HL-60 (cell line): Measurements from ENCODE around the gene CKAP2L.

Source experiments
- DNase-seq, 2 experiments: peaks; one replicate each; pipeline ENCODE4 v3.0.0-alpha.2; 2010 to 2020; ENCODE audit warnings: low read depth in 1 of 2, low spot score in 1 of 2
- H3K27ac ChIP-seq: fragments of 250-450 bp; sonication (Bioruptor Pico); replicated peaks from 2 replicates; pipeline ENCODE4 v1.5.1; 2020; ENCODE audit warnings: mild to moderate bottlenecking, moderate library complexity
- H3K27me3 ChIP-seq: fragments of 250-450 bp; sonication (Bioruptor Pico); 2 replicates; pipeline ENCODE4 v1.5.1; 2021; ENCODE audit warnings: mild to moderate bottlenecking, moderate library complexity; ENCODE audit not compliant: insufficient read depth, poor library complexity, severe bottlenecking
- H3K4me3 ChIP-seq: replicated peaks from 2 replicates; pipeline ENCODE4 v1.5.1; 2011; ENCODE audit warnings: mild to moderate bottlenecking, control low read depth, low read length; ENCODE audit not compliant: insufficient read depth
- CTCF ChIP-seq: IDR thresholded peaks from one replicate; pipeline ENCODE4 v1.5.1; 2011; ENCODE audit warnings: low read length, control low read depth, inconsistent platforms; ENCODE audit not compliant: insufficient read depth
- GABPA ChIP-seq: IDR thresholded peaks from 2 replicates; pipeline ENCODE4 v1.6.1; 2012; ENCODE audit warnings: low read depth
- POLR2AphosphoS5 ChIP-seq: IDR thresholded peaks from 2 replicates; pipeline ENCODE4 v1.6.1; 2012; ENCODE audit warnings: low read depth
- REST ChIP-seq: IDR thresholded peaks from 2 replicates; pipeline ENCODE4 v1.6.1; 2012; ENCODE audit warnings: low read depth; ENCODE audit not compliant: insufficient replicate concordance
- SPI1 ChIP-seq: IDR thresholded peaks from 2 replicates; pipeline ENCODE4 v1.6.1; 2012; ENCODE audit warnings: low read depth, mild to moderate bottlenecking, borderline replicate concordance

Gene CKAP2L

GRCh38 chr2:112750560-112750843 lies 13.9 kb downstream of the CKAP2L start:
- no peaks in the 10 kb centered on the region for H3K27me3 ChIP-seq
- H3K27ac ChIP-seq = peak overlapping the region; percentile 49

DNA sequence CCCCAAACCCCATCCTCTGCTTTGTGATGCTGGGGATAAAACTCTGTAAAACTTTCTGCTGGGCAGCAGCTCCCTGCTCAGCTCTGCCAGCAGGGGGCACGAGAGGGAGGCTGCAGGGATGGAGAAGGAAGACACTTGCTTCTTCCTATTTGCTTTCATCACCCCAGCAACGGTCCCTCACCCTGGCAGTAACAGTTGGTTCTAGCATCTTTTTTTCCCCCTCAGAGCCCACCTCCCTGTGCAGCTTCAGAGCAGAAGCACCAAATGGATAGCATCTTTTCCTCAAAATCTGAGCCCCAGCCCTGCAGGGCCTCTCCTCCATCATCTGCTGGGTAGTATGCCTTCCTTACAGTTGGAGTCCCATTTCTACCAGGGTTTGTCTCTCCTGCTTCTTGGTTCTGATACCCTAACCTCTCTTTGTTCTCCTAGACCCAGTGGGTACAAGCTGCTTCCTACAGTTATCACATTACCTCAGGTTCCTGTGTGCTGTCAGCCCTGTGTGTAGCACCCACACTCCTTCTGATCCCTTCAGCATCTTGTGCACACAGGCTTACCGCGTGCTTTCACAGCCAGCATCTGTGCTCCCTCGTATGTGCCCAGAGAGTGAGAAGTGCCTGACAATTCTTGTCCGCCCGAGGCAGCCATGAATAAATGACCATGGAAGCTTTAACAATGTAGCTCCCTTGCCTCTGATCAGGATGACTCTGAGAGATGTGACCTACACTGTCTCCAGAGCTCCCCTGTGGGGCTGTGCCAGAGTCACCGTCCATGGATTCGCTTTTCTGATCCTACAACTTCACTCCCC lies 14.5 kb downstream of the CKAP2L start:
- Histone ChIP-seq H3K27me3 (no peaks in the 10 kb centered on the region), H3K4me3 (no peak overlapping the region), H3K27ac (peak overlapping the region; percentile 49)
- DNase-seq = peak; percentile 60 to 89
- peak; percentile 99 for TF ChIP-seq CTCF
- no peak for TF ChIP-seq GABPA
- TF ChIP-seq SPI1 = no peak
- TF ChIP-seq REST = no peak

More at GRCh38 chr2:112750560-112750843, 13.9 kb downstream of the CKAP2L start:
- DNase-seq = no peak
- H3K4me3 ChIP-seq = no peak overlapping the region
- TF ChIP-seq REST (no peak), CTCF (no peak), POLR2AphosphoS5 (no peak), SPI1 (no peak), GABPA (no peak)

DNA sequence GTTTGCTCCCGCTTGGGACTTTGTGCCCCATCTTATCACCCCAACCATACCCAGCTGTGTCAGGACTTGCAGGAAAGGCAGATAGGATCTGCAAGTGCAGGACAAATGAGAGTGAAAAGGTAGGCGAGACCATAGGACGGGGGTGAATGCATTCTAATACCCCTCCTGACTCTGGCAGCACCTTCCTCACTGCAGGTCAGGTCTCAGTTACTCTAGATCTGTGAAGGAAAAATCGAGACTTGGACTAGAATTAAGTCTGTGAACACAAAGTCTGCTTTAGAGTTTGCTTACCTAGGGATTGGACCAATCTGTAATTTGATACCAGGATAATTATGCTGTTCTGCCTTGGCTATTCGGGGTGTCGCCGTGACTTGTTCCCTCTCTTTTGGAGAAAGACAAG lies 23.9 kb downstream of the CKAP2L start:
- Histone ChIP-seq H3K27ac (no peak overlapping the region), H3K27me3 (no peaks in the 10 kb centered on the region), H3K4me3 (no peak overlapping the region)
- no peak for TF ChIP-seq REST
- no peak for TF ChIP-seq GABPA
- no peak for TF ChIP-seq POLR2AphosphoS5
- no peak for TF ChIP-seq CTCF
- TF ChIP-seq SPI1 = no peak
- DNase-seq = no peak
